CD4-positive, alpha-beta T cell (primary cell): ENCODE results near the gene TTC1. TPM values are rescaled to one million over a fixed set of nuclear protein-coding genes. Genes with fewer than 3 reads are reported as not detected.

Source experiments
- ATAC-seq: fragments of 200-7000 bp; cut with Tn5 transposase; one replicate; pipeline ENCODE4 v1.10.0; 2022; ENCODE audit warnings: mild to moderate bottlenecking; ENCODE audit not compliant: poor library complexity
- CTCF ChIA-PET: fragments of 350-600 bp; sonication (Branson Sonifier 250); formaldehyde crosslinking; loops from one replicate; lab custom pipeline; 2021; ENCODE audit warnings: antibody characterized with exemption, inconsistent platforms; lab: Charles Lee
- POLR2A ChIA-PET: fragments of 350-600 bp; sonication (Branson Sonifier 250); formaldehyde crosslinking; loops from one replicate; lab custom pipeline; 2021; ENCODE audit warnings: antibody characterized with exemption, inconsistent platforms; lab: Charles Lee
- DNase-seq, 14 experiments: peaks; one replicate each; pipeline ENCODE4 v3.0.0-alpha.2; 2013 to 2020; ENCODE audit warnings: mixed read lengths in 2 of 14
- H3K27ac ChIP-seq, 2 donors: one replicate each; pipeline versions ENCODE4 v1.5.1 to v1.7.0; 2013; ENCODE audit warnings: low read length in 2 of 2, low read depth in 1 of 2, mild to moderate bottlenecking in 1 of 2
- H3K27me3 ChIP-seq, 2 experiments: 1 replicate in 1 of 2; 2 replicates in 1 of 2; pipeline versions ENCODE4 v1.6.1 to v1.7.0; 2013; ENCODE audit warnings: low read length in 2 of 2, control low read depth in 1 of 2, mild to moderate bottlenecking in 1 of 2, moderate library complexity in 1 of 2; ENCODE audit not compliant: insufficient read depth in 2 of 2, control insufficient read depth in 1 of 2
- H3K36me3 ChIP-seq: one replicate; pipeline ENCODE4 v1.6.1; 2013; ENCODE audit warnings: low read length, control low read depth; ENCODE audit not compliant: insufficient read depth
- H3K4me1 ChIP-seq: one replicate; pipeline ENCODE4 v1.6.1; 2013; ENCODE audit warnings: low read length, control low read depth; ENCODE audit not compliant: insufficient read depth
- H3K4me3 ChIP-seq: one replicate; pipeline ENCODE4 v1.5.1; 2013; ENCODE audit warnings: mild to moderate bottlenecking, low read length, moderate library complexity
- H3K9me3 ChIP-seq, 2 experiments: 1 replicate in 1 of 2; 2 replicates in 1 of 2; pipeline versions ENCODE4 v1.6.1 to v1.7.0; 2013; ENCODE audit warnings: low read length in 2 of 2, mild to moderate bottlenecking in 2 of 2, control low read depth in 1 of 2, moderate library complexity in 1 of 2; ENCODE audit not compliant: control insufficient read depth in 1 of 2, insufficient read depth in 1 of 2
- H3K27ac Mint-ChIP-seq: one replicate; pipeline ENCODE4 v1.8.0; 2020; ENCODE audit warnings: mixed read lengths
- H3K27me3 Mint-ChIP-seq: one replicate; pipeline ENCODE4 v1.8.0; 2021; ENCODE audit warnings: mixed read lengths
- H3K36me3 Mint-ChIP-seq: one replicate; pipeline ENCODE4 v1.8.0; 2021; ENCODE audit warnings: low read depth, mixed read lengths
- H3K4me1 Mint-ChIP-seq: one replicate; pipeline ENCODE4 v1.8.0; 2021; ENCODE audit warnings: low read depth, mixed read lengths
- H3K4me3 Mint-ChIP-seq: one replicate; pipeline ENCODE4 v1.8.0; 2020; ENCODE audit warnings: mild to moderate bottlenecking, mixed read lengths
- H3K9me3 Mint-ChIP-seq: one replicate; pipeline ENCODE4 v1.8.0; 2020; ENCODE audit warnings: mixed read lengths
- intact Hi-C, 2 experiments: fragments of 100-400 bp; cut with DNase I in 1 of 2; cut with micrococcal nuclease in 1 of 2; formaldehyde crosslinking; loops; one replicate each; pipeline versions ENCODE4 v1.15.1 to v1.9.0; 2023 to 2025; cut with DNase I, micrococcal nuclease
- total RNA-seq, 174 experiments: library from RNA in 2 of 174; stranded (reverse) in 2 of 174; gene quantifications; one replicate each; pipeline ENCODE4 v1.2.3 and lab custom pipeline; 2021 to 2026
- TF ChIP-seq, protein P1 (sequence below): fragments of 200-600 bp; IDR thresholded peaks from one replicate; pipeline ENCODE4 v1.8.0; 2022; ENCODE audit warnings: antibody characterized with exemption, mild to moderate bottlenecking

The TTC1 gene
- total RNA-seq, 2 experiments from 2014 or later, result 15.9 to 16.3 TPM

DNA sequence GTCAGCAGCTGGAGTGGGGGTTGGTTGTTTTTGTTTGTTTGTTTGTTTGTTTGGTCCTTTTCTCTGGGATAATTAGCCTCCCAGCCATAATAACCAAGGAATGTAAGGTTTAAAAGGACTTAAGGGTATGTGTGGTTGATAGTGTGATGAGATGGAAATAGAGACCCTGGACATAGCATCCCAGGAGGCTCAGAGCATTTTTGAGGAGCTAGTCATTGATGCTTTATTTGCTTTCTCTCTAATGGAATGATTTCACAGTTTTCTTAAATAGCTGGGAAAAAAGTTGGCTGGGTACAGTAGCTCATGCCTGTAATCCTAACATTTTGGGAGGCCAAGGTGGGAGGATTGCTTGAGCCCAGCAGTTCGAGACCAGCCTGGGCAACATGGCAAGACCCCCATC is 45.1 kb downstream of the TTC1 start:
- Mint-ChIP-seq H3K4me1 (no peaks in the 10 kb centered on the region), H3K27ac (no peak overlapping the region), H3K9me3 (no peaks in the 10 kb centered on the region), H3K4me3 (no peak overlapping the region), H3K36me3 (peaks cover 92% of the 10 kb centered on the region), H3K27me3 (no peaks in the 10 kb centered on the region)
- TF ChIP-seq, protein P1, sequence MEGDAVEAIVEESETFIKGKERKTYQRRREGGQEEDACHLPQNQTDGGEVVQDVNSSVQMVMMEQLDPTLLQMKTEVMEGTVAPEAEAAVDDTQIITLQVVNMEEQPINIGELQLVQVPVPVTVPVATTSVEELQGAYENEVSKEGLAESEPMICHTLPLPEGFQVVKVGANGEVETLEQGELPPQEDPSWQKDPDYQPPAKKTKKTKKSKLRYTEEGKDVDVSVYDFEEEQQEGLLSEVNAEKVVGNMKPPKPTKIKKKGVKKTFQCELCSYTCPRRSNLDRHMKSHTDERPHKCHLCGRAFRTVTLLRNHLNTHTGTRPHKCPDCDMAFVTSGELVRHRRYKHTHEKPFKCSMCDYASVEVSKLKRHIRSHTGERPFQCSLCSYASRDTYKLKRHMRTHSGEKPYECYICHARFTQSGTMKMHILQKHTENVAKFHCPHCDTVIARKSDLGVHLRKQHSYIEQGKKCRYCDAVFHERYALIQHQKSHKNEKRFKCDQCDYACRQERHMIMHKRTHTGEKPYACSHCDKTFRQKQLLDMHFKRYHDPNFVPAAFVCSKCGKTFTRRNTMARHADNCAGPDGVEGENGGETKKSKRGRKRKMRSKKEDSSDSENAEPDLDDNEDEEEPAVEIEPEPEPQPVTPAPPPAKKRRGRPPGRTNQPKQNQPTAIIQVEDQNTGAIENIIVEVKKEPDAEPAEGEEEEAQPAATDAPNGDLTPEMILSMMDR, result no peak
- Histone ChIP-seq H3K9me3 (no peaks in the 10 kb centered on the region), H3K27ac (no peak overlapping the region), H3K4me1 (no peaks in the 10 kb centered on the region), H3K36me3 (peaks cover 66% of the 10 kb centered on the region), H3K4me3 (no peak overlapping the region), H3K27me3 (no peaks in the 10 kb centered on the region)
- DNase-seq (no peak), ATAC-seq (no peak)
- ChIA-PET POLR2A (no interaction called here), CTCF (interaction anchor here (1.9 kb wide), 1 partner anchor 32 kb away, joined by 5 read pairs; no protein-coding TSS in a partner anchor)
- intact Hi-C loops, result no loop called here

DNA sequence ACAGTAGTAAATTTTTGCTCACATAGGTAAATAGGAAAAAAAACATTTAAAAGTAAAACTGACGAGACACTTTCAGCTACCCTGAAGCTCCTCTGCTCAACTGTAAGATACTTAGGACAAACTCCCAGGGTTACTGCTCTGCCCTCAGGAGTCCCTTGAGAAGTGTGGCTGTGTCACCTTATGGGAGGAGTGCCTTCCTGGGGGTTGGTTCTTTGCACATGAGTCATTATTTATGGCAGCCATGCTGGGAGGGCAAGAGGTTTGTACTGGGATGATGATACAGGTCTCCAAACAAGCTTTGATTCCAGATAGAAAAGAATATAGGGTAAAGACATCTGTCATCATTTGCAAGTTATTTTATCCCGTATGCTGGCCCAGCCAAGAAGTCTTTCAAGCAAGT is 45.9 kb downstream of the TTC1 start:
- ATAC-seq (no peak), DNase-seq (no peak)
- no peaks in the 10 kb centered on the region for H3K9me3 Mint-ChIP-seq
- H3K4me3 Mint-ChIP-seq, result no peak overlapping the region
- Histone ChIP-seq H3K36me3 (peaks cover 58% of the 10 kb centered on the region), H3K4me1 (no peaks in the 10 kb centered on the region), H3K9me3 (no peaks in the 10 kb centered on the region), H3K27ac (no peak overlapping the region), H3K27me3 (no peaks in the 10 kb centered on the region), H3K4me3 (no peak overlapping the region)
- H3K27ac Mint-ChIP-seq, result no peak overlapping the region
- ChIA-PET POLR2A (no interaction called here), CTCF (interaction anchor here (1.9 kb wide), 1 partner anchor 33 kb away, joined by 5 read pairs; no protein-coding TSS in a partner anchor)
- TF ChIP-seq, protein P1, result no peak
- intact Hi-C loops, result no loop called here
- no peaks in the 10 kb centered on the region for H3K27me3 Mint-ChIP-seq
- no peaks in the 10 kb centered on the region for H3K4me1 Mint-ChIP-seq
- peaks cover 92% of the 10 kb centered on the region for H3K36me3 Mint-ChIP-seq

DNA sequence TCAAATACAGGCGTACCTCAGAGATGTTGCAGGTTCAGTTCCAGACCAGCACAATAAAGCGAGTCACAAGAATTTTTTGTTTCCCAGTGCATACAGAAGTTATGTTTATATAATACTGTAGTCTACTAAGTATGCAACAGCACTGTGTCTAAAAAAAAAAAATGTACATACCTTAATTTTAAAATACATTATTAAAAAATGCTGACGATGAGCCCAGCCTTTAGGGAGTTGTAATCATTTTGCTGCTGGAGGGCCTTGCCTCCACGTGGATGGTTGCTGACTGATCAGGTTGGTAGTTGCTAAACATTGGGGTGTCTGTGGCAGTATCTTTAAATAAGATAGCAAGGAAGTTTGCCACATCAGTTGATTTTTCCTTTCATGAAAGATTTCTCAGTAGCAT is 48.3 kb downstream of the TTC1 start:
- no peak overlapping the region for H3K27ac ChIP-seq
- H3K9me3 ChIP-seq, result no peaks in the 10 kb centered on the region
- peaks cover 55% of the 10 kb centered on the region for H3K36me3 ChIP-seq
- no peak overlapping the region for H3K4me3 ChIP-seq
- Mint-ChIP-seq H3K4me3 (no peak overlapping the region), H3K27ac (no peak overlapping the region), H3K27me3 (no peaks in the 10 kb centered on the region), H3K36me3 (peaks cover 91% of the 10 kb centered on the region), H3K4me1 (no peaks in the 10 kb centered on the region), H3K9me3 (no peaks in the 10 kb centered on the region)
- DNase-seq (no peak), ATAC-seq (no peak)
- H3K27me3 ChIP-seq, result no peaks in the 10 kb centered on the region
- CTCF ChIA-PET, result no interaction called here
- TF ChIP-seq, protein P1, result no peak
- POLR2A ChIA-PET, result no interaction called here
- intact Hi-C loops, result no loop called here
- no peaks in the 10 kb centered on the region for H3K4me1 ChIP-seq
